Liver (tissue), 9 donors: ENCODE results near the gene IFNA13. TPM values are rescaled to one million over a fixed set of nuclear protein-coding genes. Genes with fewer than 3 reads are reported as not detected.
A peak's percentile ranks its signal among the peaks of the same experiment; 100 is the strongest.

Source experiments
- DNase-seq: peaks from one replicate; pipeline ENCODE4 v3.0.0-alpha.2; 2017; ENCODE audit warnings: low spot score
- H3K27ac ChIP-seq, 2 donors: one replicate each; pipeline ENCODE4 v1.7.0; 2013; ENCODE audit warnings: inconsistent platforms in 2 of 2, low read length in 2 of 2, control low read depth in 1 of 2, low read depth in 1 of 2, mild to moderate bottlenecking in 1 of 2
- H3K27me3 ChIP-seq, 4 donors: one replicate each; pipeline versions ENCODE4 v1.6.1 to v1.7.0; 2013; ENCODE audit warnings: low read length in 3 of 4, inconsistent platforms in 1 of 4, mild to moderate bottlenecking in 1 of 4, moderate library complexity in 1 of 4; ENCODE audit not compliant: control insufficient read depth in 4 of 4, insufficient read depth in 4 of 4
- H3K36me3 ChIP-seq, 4 donors: one replicate each; pipeline versions ENCODE4 v1.6.1 to v1.7.0; 2013; ENCODE audit warnings: low read length in 3 of 4, mild to moderate bottlenecking in 3 of 4, low read depth in 1 of 4, moderate library complexity in 1 of 4; ENCODE audit not compliant: control insufficient read depth in 4 of 4, insufficient read depth in 3 of 4
- H3K4me1 ChIP-seq, 4 donors: one replicate each; pipeline versions ENCODE4 v1.6.1 to v1.7.0; 2013; ENCODE audit warnings: low read length in 3 of 4, mild to moderate bottlenecking in 3 of 4, moderate library complexity in 1 of 4; ENCODE audit not compliant: control insufficient read depth in 4 of 4, insufficient read depth in 4 of 4
- H3K4me3 ChIP-seq, 3 donors: one replicate each; pipeline versions ENCODE4 v1.6.1 to v1.7.0; 2013; ENCODE audit warnings: low read length in 3 of 3, control low read depth in 1 of 3, low read depth in 1 of 3, mild to moderate bottlenecking in 1 of 3
- H3K9ac ChIP-seq, 2 donors: one replicate each; pipeline ENCODE4 v1.7.0; 2013; ENCODE audit warnings: low read length in 2 of 2, mild to moderate bottlenecking in 2 of 2, moderate library complexity in 2 of 2, control low read depth in 1 of 2, low read depth in 1 of 2
- H3K9me3 ChIP-seq, 4 donors: one replicate each; pipeline versions ENCODE4 v1.6.1 to v1.7.0; 2013; ENCODE audit warnings: low read length in 3 of 4; ENCODE audit not compliant: control insufficient read depth in 4 of 4
- CTCF ChIP-seq: fragments of 150-350 bp; IDR thresholded peaks from 2 replicates; pipeline ENCODE4 v1.5.1; 2017; ENCODE audit warnings: improper control_type of control experiment, low read depth, low read length; ENCODE audit not compliant: missing input control
- EGR1 ChIP-seq, 2 donors: IDR thresholded peaks; 2 replicates each; pipeline ENCODE4 v1.6.1; 2016 to 2018; ENCODE audit warnings: antibody characterized with exemption in 2 of 2, low read depth in 2 of 2
- FOXA2 ChIP-seq: IDR thresholded peaks from 2 replicates; pipeline ENCODE4 v1.6.1; 2016; ENCODE audit warnings: antibody characterized with exemption
- GABPA ChIP-seq, 2 donors: IDR thresholded peaks in 1 of 2; conservative IDR thresholded peaks in 1 of 2; 2 replicates each; pipeline ENCODE4 v1.6.1; 2016; ENCODE audit warnings: antibody characterized with exemption in 2 of 2, mild to moderate bottlenecking in 1 of 2, moderate library complexity in 1 of 2
- HNF4A ChIP-seq, 2 donors: conservative IDR thresholded peaks; 2 replicates each; pipeline ENCODE4 v1.6.1; 2016; ENCODE audit warnings: antibody characterized with exemption in 2 of 2, mild to moderate bottlenecking in 2 of 2
- HNF4G ChIP-seq: IDR thresholded peaks from 2 replicates; pipeline ENCODE4 v1.6.1; 2016; ENCODE audit warnings: antibody characterized with exemption
- JUND ChIP-seq, 2 donors: IDR thresholded peaks; 2 replicates each; pipeline ENCODE4 v1.6.1; 2016; ENCODE audit warnings: antibody characterized with exemption in 2 of 2
- MAX ChIP-seq: IDR thresholded peaks from 2 replicates; pipeline ENCODE4 v1.6.1; 2016; ENCODE audit warnings: antibody characterized with exemption
- NR2F2 ChIP-seq: IDR thresholded peaks from 2 replicates; pipeline ENCODE4 v1.6.1; 2016; ENCODE audit warnings: antibody characterized with exemption
- RAD21 ChIP-seq, 2 donors: IDR thresholded peaks; 2 replicates each; pipeline ENCODE4 v1.6.1; 2016; ENCODE audit warnings: antibody characterized with exemption in 2 of 2, mild to moderate bottlenecking in 2 of 2
- REST ChIP-seq: IDR thresholded peaks from 2 replicates; pipeline ENCODE4 v1.6.1; 2016; ENCODE audit warnings: antibody characterized with exemption, mild to moderate bottlenecking
- RXRA ChIP-seq, 2 donors: IDR thresholded peaks; 2 replicates each; pipeline ENCODE4 v1.6.1; 2017 to 2018; ENCODE audit warnings: antibody characterized with exemption in 2 of 2, mild to moderate bottlenecking in 1 of 2
- SP1 ChIP-seq: IDR thresholded peaks from 2 replicates; pipeline ENCODE4 v1.6.1; 2018; ENCODE audit warnings: antibody characterized with exemption, mild to moderate bottlenecking
- YY1 ChIP-seq: IDR thresholded peaks from 2 replicates; pipeline ENCODE4 v1.6.1; 2016; ENCODE audit warnings: antibody characterized with exemption, mild to moderate bottlenecking
- WGBS: extraction: QIAGEN DNeasy Blood & Tissue Kit; methylation state at CpG from one replicate; pipeline ENCODE4 v1.1.7; 2013; 5-methylcytosine and 5-hydroxymethylcytosine counted together
- polyA plus RNA-seq, 2 donors: library from polyadenylated mRNA; stranded (reverse) in 1 of 2; unstranded in 1 of 2; fragments of 200-250 nt in 1 of 2; fragments of >200 nt in 1 of 2; fragmentation: Nextera tagmentation in 1 of 2; extraction: Ambion mirVana in 1 of 2; gene quantifications; one replicate each; pipeline versions ENCODE4 v1.2.1 to v1.2.3, GENCODE V29; 2013 to 2015
- total RNA-seq, 2 donors: library from RNA; depleted of rRNA; stranded (reverse); fragments of >200 nt; gene quantifications; one replicate each; pipeline ENCODE4 v1.2.3, GENCODE V29; 2014
- TF ChIP-seq, protein P1 (sequence below): IDR thresholded peaks from 2 replicates; pipeline ENCODE4 v1.6.1; 2016; ENCODE audit warnings: antibody characterized with exemption
- TF ChIP-seq, protein P2 (sequence below): IDR thresholded peaks from 2 replicates; pipeline ENCODE4 v1.6.1; 2016; ENCODE audit warnings: antibody characterized with exemption
- donor health status: healthy.
- donor health status: healthy.
- donor health status: healthy.
- donor health status: healthy.
- donor health status: healthy.

IFNA13 gene
- total and polyA plus RNA-seq, 4 donors, result not detected

GRCh38 chr9:21336457-21336856 is 31.4 kb downstream of the IFNA13 start (continued):
- no peak for TF ChIP-seq REST
- TF ChIP-seq, protein P1, sequence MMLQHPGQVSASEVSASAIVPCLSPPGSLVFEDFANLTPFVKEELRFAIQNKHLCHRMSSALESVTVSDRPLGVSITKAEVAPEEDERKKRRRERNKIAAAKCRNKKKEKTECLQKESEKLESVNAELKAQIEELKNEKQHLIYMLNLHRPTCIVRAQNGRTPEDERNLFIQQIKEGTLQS, result no peak
- TF ChIP-seq MAX, result no peak
- TF ChIP-seq NR2F2, result no peak
- TF ChIP-seq RXRA (IDR thresholded peaks at IDR 0.05), result no peak

GRCh38 chr9:21334701-21335632 is 32.9 kb downstream of the IFNA13 start, which contains the start of gene KLHL9:
TSS of gene KLHL9 (minus strand) at chr9:21335404. CDS start at chr9:21334859, 545 bp downstream.
- no peak for TF ChIP-seq EGR1 (IDR thresholded peaks at IDR 0.05; ENCODE audit: low read depth in 2 of 2)
- peak in 1 of 2 donors; percentile 75 for TF ChIP-seq GABPA (IDR thresholded peaks at IDR 0.05 in 1 of 2, conservative IDR thresholded peaks at IDR 0.05 in 1 of 2)
- peak; percentile 89 for DNase-seq
- no peaks in the 10 kb centered on the region for H3K36me3 ChIP-seq
- peak within 1 kb of the TSS; percentile 91 to 97 for H3K27ac ChIP-seq
- peaks cover 1 to 34% (median 22%) of the 10 kb centered on the region in 4 donors for H3K4me1 ChIP-seq
- peak within 1 kb of the TSS; percentile 92 to 98 (median 93) for H3K4me3 ChIP-seq
- under 1% methylated on average over 55 of the region's 55 CpGs for WGBS
- peak within 1 kb of the TSS; percentile 94 to 95 for H3K9ac ChIP-seq
- no peaks in the 10 kb centered on the region for H3K27me3 ChIP-seq
- H3K9me3 ChIP-seq, result no peaks in the 10 kb centered on the region

DNA sequence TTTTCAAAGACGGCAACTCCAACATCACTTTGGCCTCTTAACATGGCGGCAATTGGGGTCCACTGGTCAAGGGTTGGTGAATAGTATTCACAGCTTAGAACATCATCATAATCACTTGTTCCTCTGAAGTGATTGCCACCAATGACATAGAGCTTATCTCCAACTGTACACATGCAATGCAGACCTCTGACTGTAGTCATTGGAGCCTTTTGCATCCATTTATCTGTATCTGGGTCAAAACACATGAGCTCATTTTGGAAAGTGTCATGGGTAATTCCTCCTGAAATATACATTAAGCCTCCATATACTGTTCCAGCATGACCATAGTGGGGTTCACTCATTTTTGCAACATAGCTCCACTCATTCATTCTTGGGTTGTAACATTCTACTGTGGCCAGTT is 34.6 kb downstream of the IFNA13 start:
- DNase-seq, result no peak
- no peaks in the 10 kb centered on the region for H3K27me3 ChIP-seq
- H3K4me1 ChIP-seq, result peaks cover 1 to 34% (median 22%) of the 10 kb centered on the region in 4 donors
- no peak overlapping the region for H3K4me3 ChIP-seq
- H3K36me3 ChIP-seq, result no peaks in the 10 kb centered on the region
- H3K9ac ChIP-seq, result no peak overlapping the region
- WGBS, result 97% methylated on average over 2 of the region's 2 CpGs
- H3K9me3 ChIP-seq, result no peaks in the 10 kb centered on the region
- H3K27ac ChIP-seq, result no peak overlapping the region
- TF ChIP-seq YY1 (no peak), RAD21 (IDR thresholded peaks at IDR 0.05) (no peak), NR2F2 (no peak), SP1 (no peak), HNF4A (conservative IDR thresholded peaks at IDR 0.05) (no peak), MAX (no peak), CTCF (no peak), HNF4G (no peak), GABPA (IDR thresholded peaks at IDR 0.05 in 1 of 2, conservative IDR thresholded peaks at IDR 0.05 in 1 of 2) (no peak), JUND (IDR thresholded peaks at IDR 0.05) (no peak), FOXA2 (no peak)
- TF ChIP-seq, protein P1, result no peak
- TF ChIP-seq, protein P2, sequence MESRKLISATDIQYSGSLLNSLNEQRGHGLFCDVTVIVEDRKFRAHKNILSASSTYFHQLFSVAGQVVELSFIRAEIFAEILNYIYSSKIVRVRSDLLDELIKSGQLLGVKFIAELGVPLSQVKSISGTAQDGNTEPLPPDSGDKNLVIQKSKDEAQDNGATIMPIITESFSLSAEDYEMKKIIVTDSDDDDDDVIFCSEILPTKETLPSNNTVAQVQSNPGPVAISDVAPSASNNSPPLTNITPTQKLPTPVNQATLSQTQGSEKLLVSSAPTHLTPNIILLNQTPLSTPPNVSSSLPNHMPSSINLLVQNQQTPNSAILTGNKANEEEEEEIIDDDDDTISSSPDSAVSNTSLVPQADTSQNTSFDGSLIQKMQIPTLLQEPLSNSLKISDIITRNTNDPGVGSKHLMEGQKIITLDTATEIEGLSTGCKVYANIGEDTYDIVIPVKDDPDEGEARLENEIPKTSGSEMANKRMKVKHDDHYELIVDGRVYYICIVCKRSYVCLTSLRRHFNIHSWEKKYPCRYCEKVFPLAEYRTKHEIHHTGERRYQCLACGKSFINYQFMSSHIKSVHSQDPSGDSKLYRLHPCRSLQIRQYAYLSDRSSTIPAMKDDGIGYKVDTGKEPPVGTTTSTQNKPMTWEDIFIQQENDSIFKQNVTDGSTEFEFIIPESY, result no peak
